PC-3 (cell line): ENCODE measurements around the gene LRRC74A. TPM values are rescaled to one million over a fixed set of nuclear protein-coding genes. Genes with fewer than 3 reads are reported as not detected.

Source experiments
- ATAC-seq: fragments of 200-7000 bp; cut with Tn5 transposase; 2 replicates; pipeline ENCODE4 v1.9.1; 2020; ENCODE audit warnings: mild to moderate bottlenecking, moderate library complexity
- BruUV-seq: library from RNA; stranded (reverse); fragments of 400-500 nt; replicated peaks from 2 replicates; lab custom pipeline; 2021; lab: Mats Ljungman, UMichigan
- CTCF ChIA-PET: fragments of 300-600 bp; sonication (Branson Sonifier 250); formaldehyde crosslinking; loops from one replicate; lab custom pipeline; 2022; ENCODE audit warnings: antibody characterized with exemption; lab: Charles Lee
- POLR2A ChIA-PET: fragments of 300-600 bp; sonication (Branson Sonifier 250); formaldehyde crosslinking; loops from one replicate; lab custom pipeline; 2022; ENCODE audit warnings: antibody characterized with exemption; ENCODE audit not compliant: unreplicated experiment; lab: Charles Lee
- DNase-seq: peaks from one replicate; pipeline ENCODE4 v3.0.0-alpha.2; 2015
- H2AFZ ChIP-seq: fragments of 300-600 bp; sonication (generic); 2 replicates; pipeline ENCODE4 v1.6.0; 2016; ENCODE audit warnings: antibody characterized with exemption, low read length
- H3F3A ChIP-seq: fragments of 300-600 bp; sonication (generic); one replicate; pipeline ENCODE4 v1.6.0; 2017; ENCODE audit warnings: antibody characterized with exemption, low read length, control low read depth, mild to moderate bottlenecking; ENCODE audit not compliant: unreplicated experiment
- H3K27ac ChIP-seq: fragments of 300-600 bp; sonication (generic); 2 replicates; pipeline ENCODE4 v1.5.1; 2016; ENCODE audit warnings: mild to moderate bottlenecking, low read length
- H3K27me3 ChIP-seq: fragments of 300-600 bp; sonication (generic); 2 replicates; pipeline ENCODE4 v1.6.1; 2016; ENCODE audit warnings: low read length, mixed read lengths
- H3K36me3 ChIP-seq: fragments of 300-600 bp; sonication (generic); 2 replicates; pipeline ENCODE4 v1.6.1; 2016; ENCODE audit warnings: low read depth, mixed run types, low read length, mixed read lengths
- H3K4me1 ChIP-seq: fragments of 300-600 bp; sonication (generic); 2 replicates; pipeline ENCODE4 v1.5.1; 2016; ENCODE audit warnings: low read length; ENCODE audit not compliant: insufficient read depth
- H3K4me2 ChIP-seq: fragments of 300-600 bp; sonication (generic); 2 replicates; pipeline ENCODE4 v1.6.0; 2016; ENCODE audit warnings: low read length
- H3K4me3 ChIP-seq: fragments of 300-600 bp; sonication (generic); 2 replicates; pipeline ENCODE4 v1.5.1; 2016; ENCODE audit warnings: mild to moderate bottlenecking, low read length, mixed read lengths
- H3K79me2 ChIP-seq: fragments of 300-600 bp; sonication (generic); 2 replicates; pipeline ENCODE4 v1.6.1; 2017; ENCODE audit warnings: low read length, mixed read lengths
- H3K9ac ChIP-seq: fragments of 300-600 bp; sonication (generic); 2 replicates; pipeline ENCODE4 v1.6.0; 2016; ENCODE audit warnings: mild to moderate bottlenecking, low read length
- H3K9me2 ChIP-seq: fragments of 300-600 bp; sonication (generic); replicated peaks from 2 replicates; pipeline ENCODE4 v1.6.1; 2016; ENCODE audit warnings: mixed run types, low read length, mixed read lengths
- H3K9me3 ChIP-seq: fragments of 300-600 bp; sonication (generic); 2 replicates; pipeline ENCODE4 v1.6.1; 2016; ENCODE audit warnings: low read length, mixed read lengths
- H4K20me1 ChIP-seq: fragments of 300-600 bp; sonication (generic); 2 replicates; pipeline ENCODE4 v1.6.1; 2016; ENCODE audit warnings: low read length, mixed read lengths
- EZH2 ChIP-seq: fragments of 300-600 bp; sonication (generic); IDR thresholded peaks from one replicate; pipeline ENCODE4 v1.6.1; 2017; ENCODE audit warnings: antibody characterized with exemption, mild to moderate bottlenecking, low read length; ENCODE audit not compliant: unreplicated experiment
- EZH2phosphoT487 ChIP-seq: fragments of 300-600 bp; sonication (generic); IDR thresholded peaks from 2 replicates; pipeline ENCODE4 v1.6.1; 2018; ENCODE audit warnings: mild to moderate bottlenecking, antibody characterized with exemption, low read length, borderline replicate concordance
- intact Hi-C: fragments of 100-400 bp; cut with micrococcal nuclease; formaldehyde crosslinking; loops from 2 replicates; pipeline ENCODE4 v1.9.0; 2023
- total RNA-seq: library from RNA; depleted of rRNA; stranded (reverse); fragments of >200 nt; gene quantifications from 2 replicates; pipeline ENCODE4 v1.2.3, GENCODE V29; 2014
- TF ChIP-seq, protein P1 (sequence below): fragments of 300-600 bp; sonication (generic); conservative IDR thresholded peaks from 2 replicates; pipeline ENCODE4 v1.5.1; 2017; ENCODE audit warnings: antibody characterized with exemption, low read depth, mild to moderate bottlenecking, low read length

LRRC74A gene
- total RNA-seq, 1 experiment from 2014 or later = not detected

DNA sequence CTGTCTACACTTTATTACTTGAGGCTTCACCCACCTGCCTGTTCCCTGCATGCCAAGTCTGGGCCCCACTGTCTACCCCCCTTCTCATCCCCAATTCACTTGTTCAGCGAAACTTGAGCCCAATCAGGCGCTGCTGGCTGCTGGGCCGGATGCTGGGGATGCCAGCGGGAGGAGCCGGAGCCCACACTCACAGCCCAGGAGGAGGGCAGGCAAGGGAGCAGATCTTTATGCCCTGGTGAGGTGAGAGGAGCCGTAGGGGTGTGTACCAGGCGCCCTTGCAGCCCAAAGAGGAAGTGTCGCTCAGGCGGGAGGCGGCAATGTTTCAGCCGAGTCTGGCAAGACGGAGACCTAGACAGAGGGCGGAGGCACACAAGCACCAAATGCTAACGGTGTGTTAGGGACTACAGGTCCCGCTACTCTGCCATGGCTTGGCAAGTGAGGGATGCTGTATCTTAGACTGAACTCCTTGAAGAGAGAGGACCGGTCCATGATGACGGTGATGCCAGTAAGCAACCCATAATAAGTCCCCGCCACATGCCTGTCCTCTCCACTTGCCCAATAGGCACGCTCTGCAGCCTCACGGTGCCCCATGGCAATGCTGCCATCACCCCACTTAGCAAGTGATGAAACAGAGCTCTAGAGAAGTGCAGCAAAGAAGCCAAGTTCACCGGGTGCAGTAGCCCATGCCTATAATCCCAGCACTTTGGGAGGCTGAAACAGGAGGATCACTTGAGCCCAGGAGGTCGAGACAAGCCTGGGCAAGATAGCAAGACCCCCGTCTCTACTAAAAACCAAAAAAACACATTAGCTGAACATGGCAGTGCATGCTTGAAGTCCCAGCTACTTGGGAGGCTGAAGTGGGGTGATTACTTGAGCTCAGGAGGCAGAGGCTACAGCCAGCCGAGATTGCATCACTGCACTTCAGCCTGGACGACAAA is 41.6 kb downstream of the LRRC74A start:
- Histone ChIP-seq H3K4me2 (no peak overlapping the region), H3K27me3 (peaks cover 8% of the 10 kb centered on the region; the same call in 1 of the 2 replicates), H3K9ac (no peak overlapping the region), H4K20me1 (no peaks in the 10 kb centered on the region), H3K79me2 (no peaks in the 10 kb centered on the region), H3F3A (no peaks in the 10 kb centered on the region), H3K9me3 (no peaks in the 10 kb centered on the region), H3K4me1 (no peaks in the 10 kb centered on the region), H3K36me3 (no peaks in the 10 kb centered on the region), H3K27ac (no peak overlapping the region), H3K4me3 (no peak overlapping the region), H3K9me2 (no peaks in the 10 kb centered on the region), H2AFZ (no peak overlapping the region)
- BruUV-seq = no TSS peak
- POLR2A ChIA-PET = no interaction called here
- no peak for DNase-seq
- intact Hi-C loops = no loop called here
- CTCF ChIA-PET = no interaction called here
- ATAC-seq = no peak
- TF ChIP-seq EZH2phosphoT487 (no peak), EZH2 (no peak)
- TF ChIP-seq, protein P1, sequence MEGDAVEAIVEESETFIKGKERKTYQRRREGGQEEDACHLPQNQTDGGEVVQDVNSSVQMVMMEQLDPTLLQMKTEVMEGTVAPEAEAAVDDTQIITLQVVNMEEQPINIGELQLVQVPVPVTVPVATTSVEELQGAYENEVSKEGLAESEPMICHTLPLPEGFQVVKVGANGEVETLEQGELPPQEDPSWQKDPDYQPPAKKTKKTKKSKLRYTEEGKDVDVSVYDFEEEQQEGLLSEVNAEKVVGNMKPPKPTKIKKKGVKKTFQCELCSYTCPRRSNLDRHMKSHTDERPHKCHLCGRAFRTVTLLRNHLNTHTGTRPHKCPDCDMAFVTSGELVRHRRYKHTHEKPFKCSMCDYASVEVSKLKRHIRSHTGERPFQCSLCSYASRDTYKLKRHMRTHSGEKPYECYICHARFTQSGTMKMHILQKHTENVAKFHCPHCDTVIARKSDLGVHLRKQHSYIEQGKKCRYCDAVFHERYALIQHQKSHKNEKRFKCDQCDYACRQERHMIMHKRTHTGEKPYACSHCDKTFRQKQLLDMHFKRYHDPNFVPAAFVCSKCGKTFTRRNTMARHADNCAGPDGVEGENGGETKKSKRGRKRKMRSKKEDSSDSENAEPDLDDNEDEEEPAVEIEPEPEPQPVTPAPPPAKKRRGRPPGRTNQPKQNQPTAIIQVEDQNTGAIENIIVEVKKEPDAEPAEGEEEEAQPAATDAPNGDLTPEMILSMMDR = no peak

DNA sequence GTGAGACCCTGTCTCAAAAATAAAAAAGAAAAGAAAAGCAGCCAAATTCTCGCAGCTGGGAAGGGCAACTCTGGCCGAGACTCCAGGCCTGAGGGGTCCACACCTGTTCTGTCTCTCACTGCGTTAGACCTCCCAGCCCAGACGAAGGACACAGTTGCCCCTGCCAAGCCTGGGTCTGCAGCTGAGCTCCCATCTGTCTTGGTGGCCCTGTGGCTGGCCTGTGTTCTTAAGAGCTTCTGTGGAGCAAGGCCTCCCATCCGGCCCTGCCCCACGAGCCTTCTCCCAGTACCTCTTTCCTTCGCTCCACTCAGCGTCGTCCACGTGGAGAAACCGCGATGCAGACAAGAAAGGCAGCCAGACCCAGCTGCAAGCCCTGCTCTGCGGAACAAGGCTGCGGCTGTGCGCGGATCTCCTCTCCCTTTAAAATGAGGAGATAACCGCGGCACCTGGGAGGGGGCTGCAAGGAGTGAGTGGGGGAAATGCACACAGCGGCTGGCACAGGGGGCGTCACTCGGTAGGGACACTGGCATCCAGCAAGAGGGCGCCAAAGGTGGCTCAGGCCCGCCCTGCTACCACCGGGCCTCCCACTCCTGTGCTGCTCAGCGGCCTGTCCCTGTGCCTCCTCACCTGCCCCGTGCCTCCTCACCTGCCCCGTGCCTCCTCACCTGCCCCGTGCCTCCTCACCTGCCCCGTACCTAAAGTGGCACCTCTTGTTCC is 42.4 kb downstream of the LRRC74A start:
- no peaks in the 10 kb centered on the region for H3K9me2 ChIP-seq
- no peak overlapping the region for H3K4me3 ChIP-seq
- CTCF ChIA-PET = no interaction called here
- no TSS peak for BruUV-seq
- H3K4me1 ChIP-seq = no peaks in the 10 kb centered on the region
- H3K79me2 ChIP-seq = no peaks in the 10 kb centered on the region
- DNase-seq (no peak), ATAC-seq (no peak)
- intact Hi-C loops = no loop called here
- H3K36me3 ChIP-seq = no peaks in the 10 kb centered on the region
- POLR2A ChIA-PET = no interaction called here
- no peaks in the 10 kb centered on the region for H3K27me3 ChIP-seq
- no peaks in the 10 kb centered on the region for H4K20me1 ChIP-seq
- no peaks in the 10 kb centered on the region for H3K9me3 ChIP-seq
- no peak overlapping the region for H3K4me2 ChIP-seq
- H3K9ac ChIP-seq = no peak overlapping the region
- TF ChIP-seq, protein P1 = no peak
- TF ChIP-seq EZH2 (no peak), EZH2phosphoT487 (no peak)
- H3F3A ChIP-seq = no peaks in the 10 kb centered on the region
- H3K27ac ChIP-seq = no peak overlapping the region
- no peak overlapping the region for H2AFZ ChIP-seq
